HAP-1 (cell line): Measurements from ENCODE around the gene ADAM12.
A peak's percentile ranks its signal among the peaks of the same experiment; 100 is the strongest.

Source experiments
- DNase-seq, 2 experiments: peaks; one replicate each; pipeline ENCODE4 v3.0.0-alpha.2; 2016 to 2020; ENCODE audit warnings: low spot score in 2 of 2
- H3K27me3 ChIP-seq: fragments of 250-450 bp; sonication (Bioruptor Pico); 2 replicates; pipeline ENCODE4 v1.5.1; 2020; ENCODE audit warnings: low read depth, mild to moderate bottlenecking, moderate library complexity
- H3K36me3 ChIP-seq: fragments of 250-450 bp; sonication (Bioruptor Pico); replicated peaks from 2 replicates; pipeline ENCODE4 v1.5.1; 2020; ENCODE audit warnings: mild to moderate bottlenecking
- H3K4me1 ChIP-seq: fragments of 250-450 bp; sonication (Bioruptor Pico); 2 replicates; pipeline ENCODE4 v1.5.1; 2020; ENCODE audit warnings: mild to moderate bottlenecking
- H3K4me3 ChIP-seq: fragments of 250-450 bp; sonication (Bioruptor Pico); 2 replicates; pipeline ENCODE4 v1.5.1; 2020; ENCODE audit warnings: mild to moderate bottlenecking, moderate library complexity
- H3K9me3 ChIP-seq: fragments of 250-450 bp; sonication (Bioruptor Pico); 2 replicates; pipeline ENCODE4 v1.5.1; 2020; ENCODE audit warnings: mild to moderate bottlenecking, moderate library complexity
- in situ Hi-C: fragments of 300-500 bp; cut with MboI; formaldehyde crosslinking; loops from 3 replicates; pipeline ENCODE4 v1.14.3; 2020; ENCODE audit warnings: low sequenced_read_pairs, inconsistent platforms, mixed read lengths

Gene ADAM12

DNA sequence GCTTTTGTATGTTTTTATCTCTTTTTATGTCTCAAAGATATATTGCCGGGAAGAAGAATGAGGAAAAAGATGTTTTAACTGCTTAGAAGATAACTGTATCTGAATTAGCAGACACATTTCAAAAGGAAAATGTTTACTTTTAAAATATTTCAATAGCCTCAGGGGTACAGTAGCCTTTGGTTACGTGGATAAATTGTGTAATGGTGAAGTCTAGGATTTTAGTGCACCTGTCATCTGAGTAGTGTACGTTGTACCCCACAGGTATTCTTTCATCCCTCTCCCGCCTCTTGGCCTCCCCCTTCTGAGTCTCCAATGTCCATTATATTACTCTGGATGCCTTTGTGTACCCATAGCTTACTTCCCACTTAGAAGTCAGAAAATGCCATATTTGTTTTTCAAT, 269.8 kb downstream of the ADAM12 start:
- Histone ChIP-seq H3K36me3 (no peaks in the 10 kb centered on the region), H3K4me3 (no peak overlapping the region), H3K27me3 (no peaks in the 10 kb centered on the region), H3K4me1 (peaks cover 32% of the 10 kb centered on the region), H3K9me3 (no peaks in the 10 kb centered on the region)
- in situ Hi-C loops, result no loop called here
- no peak for DNase-seq

- in situ Hi-C loops, result no loop called here
- Histone ChIP-seq H3K4me1 (peaks cover 23% of the 10 kb centered on the region), H3K9me3 (no peaks in the 10 kb centered on the region), H3K27me3 (no peaks in the 10 kb centered on the region), H3K36me3 (no peaks in the 10 kb centered on the region), H3K4me3 (no peak overlapping the region)
- DNase-seq, result no peak
Observed at GRCh38 chr10:126117196-126117595, 271.1 kb downstream of the ADAM12 start.

- Histone ChIP-seq H3K4me1 (peaks cover 31% of the 10 kb centered on the region), H3K9me3 (no peaks in the 10 kb centered on the region), H3K4me3 (no peak overlapping the region), H3K27me3 (no peaks in the 10 kb centered on the region), H3K36me3 (no peaks in the 10 kb centered on the region)
- in situ Hi-C loops, result no loop called here
- DNase-seq, result peak in 1 of 2 experiments; percentile 92
Observed at GRCh38 chr10:126115886-126116285, 272.4 kb downstream of the ADAM12 start.

DNA sequence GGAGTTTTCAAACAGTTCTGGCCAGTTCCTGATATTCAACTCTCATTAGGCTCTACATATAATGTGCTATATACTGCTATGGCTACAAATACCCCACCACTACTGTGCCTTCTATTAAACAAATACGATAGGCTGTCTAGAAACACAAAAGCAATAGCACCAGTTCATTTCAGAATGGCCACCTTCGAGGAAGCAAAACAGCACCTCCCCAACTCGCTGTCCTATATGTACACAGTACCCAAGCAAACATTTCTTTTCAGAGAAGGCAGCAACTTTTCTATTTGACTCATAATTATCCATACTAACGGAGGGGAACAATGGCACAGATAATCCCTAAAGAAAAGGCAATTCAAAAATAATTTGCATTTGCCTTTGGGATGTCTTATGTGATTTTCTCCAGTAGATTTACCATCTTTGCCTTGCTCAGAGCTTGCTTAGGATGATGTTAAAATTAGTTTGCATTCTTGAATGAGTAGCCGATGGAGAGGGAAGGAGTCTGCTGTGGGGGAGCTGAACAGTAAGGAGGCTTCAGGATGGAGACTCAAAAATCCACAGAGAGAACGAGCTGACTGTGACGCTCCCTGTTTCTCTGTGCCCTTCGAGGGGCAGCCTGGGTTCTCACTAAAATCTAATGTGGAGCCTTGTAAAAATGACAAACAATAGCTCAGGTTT, 273.3 kb downstream of the ADAM12 start:
- no peak overlapping the region for H3K4me3 ChIP-seq
- peaks cover 34% of the 10 kb centered on the region for H3K4me1 ChIP-seq
- peak; percentile 74 to 98 for DNase-seq
- H3K36me3 ChIP-seq, result no peaks in the 10 kb centered on the region
- in situ Hi-C loops, result no loop called here
- H3K9me3 ChIP-seq, result no peaks in the 10 kb centered on the region
- H3K27me3 ChIP-seq, result no peaks in the 10 kb centered on the region

DNA sequence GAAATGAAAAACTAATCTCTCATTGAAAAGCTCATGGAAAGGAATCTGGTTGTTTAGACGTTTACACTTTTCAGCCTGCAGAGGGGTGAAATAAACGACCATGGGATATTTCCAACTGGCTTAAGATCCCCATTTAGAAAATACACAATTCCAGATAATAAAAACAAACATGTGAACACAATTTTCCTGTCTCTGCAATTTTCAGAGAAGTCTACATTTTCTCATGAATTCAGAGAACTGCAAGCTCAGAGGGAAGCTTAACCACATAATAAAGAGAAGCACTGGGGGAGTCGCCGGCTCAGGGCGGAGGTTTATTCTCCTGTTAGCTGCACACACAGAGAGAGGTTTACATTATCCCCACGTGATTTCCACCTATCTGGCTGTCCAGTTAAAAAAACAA, 276.8 kb downstream of the ADAM12 start:
- Histone ChIP-seq H3K4me1 (peaks cover 33% of the 10 kb centered on the region), H3K36me3 (no peaks in the 10 kb centered on the region), H3K4me3 (no peak overlapping the region), H3K9me3 (no peaks in the 10 kb centered on the region), H3K27me3 (no peaks in the 10 kb centered on the region)
- in situ Hi-C loops, result no loop called here
- DNase-seq, result peak in 1 of 2 experiments; percentile 40

DNA sequence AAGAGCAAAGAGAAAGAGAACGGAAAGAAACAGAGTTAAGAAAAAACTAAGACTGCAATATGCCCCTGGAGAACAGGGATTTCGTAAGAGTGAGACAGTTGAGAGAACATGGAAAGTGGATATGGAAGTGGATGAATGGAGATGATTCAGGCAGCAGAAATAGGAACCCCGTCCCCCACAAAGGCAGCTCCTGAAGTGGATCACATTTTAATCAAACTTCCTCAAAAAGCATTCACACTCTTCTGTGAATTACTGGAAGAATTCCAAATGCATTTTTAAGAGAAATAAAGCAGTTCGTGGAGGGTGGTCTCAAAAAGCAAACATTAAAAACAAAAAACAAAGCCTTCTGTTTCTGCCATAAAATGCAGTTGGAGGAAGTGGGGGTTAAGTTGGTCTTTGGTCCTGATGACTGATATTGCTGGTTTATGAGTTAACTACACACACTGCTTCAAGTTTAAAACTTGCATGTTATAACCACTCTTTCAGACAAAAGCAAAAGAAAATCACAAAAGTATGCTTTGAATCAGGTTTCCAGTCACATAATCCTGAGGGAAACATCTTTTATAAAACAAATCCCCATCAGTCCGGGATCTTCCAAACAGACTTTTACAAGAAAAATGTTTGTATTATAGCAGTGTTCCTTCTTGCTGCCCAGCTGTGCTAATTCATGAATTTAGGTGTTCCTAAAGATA, 277.6 kb downstream of the ADAM12 start:
- Histone ChIP-seq H3K27me3 (no peaks in the 10 kb centered on the region), H3K9me3 (no peaks in the 10 kb centered on the region), H3K4me3 (no peak overlapping the region), H3K4me1 (peaks cover 26% of the 10 kb centered on the region), H3K36me3 (no peaks in the 10 kb centered on the region)
- in situ Hi-C loops, result no loop called here
- DNase-seq, result peak in 1 of 2 experiments; percentile 68

- Histone ChIP-seq H3K36me3 (no peaks in the 10 kb centered on the region), H3K4me3 (no peak overlapping the region), H3K9me3 (no peaks in the 10 kb centered on the region), H3K27me3 (no peaks in the 10 kb centered on the region), H3K4me1 (peaks cover 24% of the 10 kb centered on the region)
- in situ Hi-C loops, result no loop called here
- no peak for DNase-seq
Observed at GRCh38 chr10:126109893-126110292, 278.4 kb downstream of the ADAM12 start.

DNA sequence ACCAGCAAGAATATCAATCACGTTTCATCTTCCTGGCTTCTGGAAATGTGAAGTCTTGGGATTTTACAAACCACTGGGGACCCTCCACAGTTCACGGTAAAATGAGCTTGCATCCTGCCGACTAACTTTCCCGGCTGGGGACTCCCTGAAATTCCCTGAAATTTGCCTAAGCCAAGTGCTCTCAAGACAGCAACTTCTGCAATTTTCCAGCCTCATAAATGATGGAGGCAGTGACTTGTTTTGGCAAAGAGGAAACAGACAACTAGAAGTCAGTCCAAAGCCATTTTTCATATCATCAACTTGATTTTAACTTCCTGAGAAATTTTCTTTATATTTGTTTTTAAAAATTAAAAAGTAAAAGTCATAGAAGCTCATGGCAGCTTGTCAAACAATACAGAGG, 279.6 kb downstream of the ADAM12 start:
- H3K4me3 ChIP-seq, result no peak overlapping the region
- no peak for DNase-seq
- peaks cover 14% of the 10 kb centered on the region for H3K4me1 ChIP-seq
- in situ Hi-C loops, result no loop called here
- H3K36me3 ChIP-seq, result no peaks in the 10 kb centered on the region
- H3K27me3 ChIP-seq, result no peaks in the 10 kb centered on the region
- no peaks in the 10 kb centered on the region for H3K9me3 ChIP-seq

GRCh38 chr10:126104767-126105166, 283.5 kb downstream of the ADAM12 start:
- in situ Hi-C loops, result no loop called here
- Histone ChIP-seq H3K36me3 (no peaks in the 10 kb centered on the region), H3K27me3 (no peaks in the 10 kb centered on the region), H3K4me1 (peaks cover 1% of the 10 kb centered on the region; the same call in 1 of the 2 replicates), H3K4me3 (no peak overlapping the region), H3K9me3 (no peaks in the 10 kb centered on the region)
- DNase-seq, result no peak

GRCh38 chr10:126102636-126103035, 285.6 kb downstream of the ADAM12 start:
- H3K36me3 ChIP-seq, result no peaks in the 10 kb centered on the region
- no peaks in the 10 kb centered on the region for H3K9me3 ChIP-seq
- no peak for DNase-seq
- no peaks in the 10 kb centered on the region for H3K27me3 ChIP-seq
- H3K4me1 ChIP-seq, result no peaks in the 10 kb centered on the region
- no peak overlapping the region for H3K4me3 ChIP-seq
- in situ Hi-C loops, result no loop called here

DNA sequence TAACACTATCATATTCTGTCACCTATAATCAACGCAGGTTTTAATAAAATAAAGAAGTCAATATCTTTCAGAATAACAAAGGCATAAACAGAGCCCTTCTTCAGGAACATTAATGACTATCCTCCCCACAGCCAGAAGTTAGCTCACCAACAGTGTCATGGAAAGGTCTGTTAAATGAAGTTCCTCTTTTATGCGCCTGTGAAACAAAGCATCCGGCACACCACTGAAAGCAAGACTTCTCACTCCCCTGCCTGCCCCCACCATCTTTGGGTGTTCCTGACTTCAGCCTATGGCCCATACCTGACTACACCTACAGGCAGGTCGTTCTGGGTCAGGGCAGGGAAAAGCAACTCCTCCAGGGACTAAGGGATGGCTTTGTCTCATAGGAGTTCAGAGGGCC, 286.5 kb downstream of the ADAM12 start:
- no peak overlapping the region for H3K4me3 ChIP-seq
- no peaks in the 10 kb centered on the region for H3K36me3 ChIP-seq
- H3K9me3 ChIP-seq, result no peaks in the 10 kb centered on the region
- H3K4me1 ChIP-seq, result no peaks in the 10 kb centered on the region
- DNase-seq, result no peak
- in situ Hi-C loops, result no loop called here
- H3K27me3 ChIP-seq, result no peaks in the 10 kb centered on the region

DNA sequence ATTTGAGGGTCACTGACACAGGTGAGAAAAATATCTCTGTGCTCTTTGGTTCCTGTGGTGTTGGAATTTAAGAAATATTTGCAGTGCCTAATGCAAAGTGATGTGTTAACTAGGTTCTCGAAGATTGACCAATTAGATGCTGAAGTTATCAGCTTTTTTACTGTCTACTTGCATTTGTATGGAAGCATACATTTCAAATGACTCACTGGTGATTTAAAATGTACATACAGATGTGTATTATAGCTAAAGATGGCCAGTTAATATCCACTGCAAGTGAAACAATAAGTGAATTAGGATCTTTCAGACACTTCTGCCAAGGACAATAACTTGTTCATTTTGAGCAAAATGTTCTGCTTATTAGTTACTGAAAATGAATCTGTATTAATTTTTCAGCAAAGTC, 287.0 kb downstream of the ADAM12 start:
- H3K4me3 ChIP-seq, result no peak overlapping the region
- DNase-seq, result no peak
- no peaks in the 10 kb centered on the region for H3K27me3 ChIP-seq
- no peaks in the 10 kb centered on the region for H3K36me3 ChIP-seq
- in situ Hi-C loops, result no loop called here
- H3K4me1 ChIP-seq, result no peaks in the 10 kb centered on the region
- H3K9me3 ChIP-seq, result no peaks in the 10 kb centered on the region

DNA sequence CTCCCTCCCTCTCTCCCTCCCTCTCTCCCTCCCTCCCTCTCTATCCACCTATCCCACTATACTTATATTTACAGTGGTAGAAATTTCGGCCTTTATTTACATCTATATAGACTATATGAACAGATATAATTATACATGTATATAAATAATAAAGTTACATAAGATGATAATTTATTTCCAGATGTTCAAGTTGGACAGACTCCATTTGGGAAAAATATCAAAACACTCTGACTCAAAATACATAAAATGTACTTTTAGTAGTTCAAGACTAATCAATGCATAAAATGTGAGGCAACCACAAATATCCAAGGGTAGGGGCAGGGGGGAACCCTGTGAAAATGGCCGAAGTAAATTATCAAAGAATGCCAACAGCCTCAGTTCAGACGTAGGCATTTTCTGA, 288.9 kb downstream of the ADAM12 start:
- in situ Hi-C loops, result no loop called here
- peaks cover 2% of the 10 kb centered on the region; the same call in 1 of the 2 replicates for H3K4me1 ChIP-seq
- no peak overlapping the region for H3K4me3 ChIP-seq
- DNase-seq, result no peak
- no peaks in the 10 kb centered on the region for H3K36me3 ChIP-seq
- H3K9me3 ChIP-seq, result no peaks in the 10 kb centered on the region
- no peaks in the 10 kb centered on the region for H3K27me3 ChIP-seq

- Histone ChIP-seq H3K4me1 (peaks cover 2% of the 10 kb centered on the region; the same call in 1 of the 2 replicates), H3K9me3 (no peaks in the 10 kb centered on the region), H3K27me3 (no peaks in the 10 kb centered on the region), H3K4me3 (no peak overlapping the region), H3K36me3 (no peaks in the 10 kb centered on the region)
- no peak for DNase-seq
- in situ Hi-C loops, result no loop called here
Observed at GRCh38 chr10:126098226-126098581, 290.1 kb downstream of the ADAM12 start.
